ENCODE results near the gene NOL6. TPM values are rescaled to one million over a fixed set of nuclear protein-coding genes. Genes with fewer than 3 reads are reported as not detected.

The NOL6 gene
- total RNA-seq, 1 experiment from 2014 or later: 36.4 TPM

- ChIA-PET POLR2A (no interaction called here), RAD21 (ENCODE audit: low non-redundant PET in 1 of 2, low total read pairs in 2 of 2, uncharacterized antibody in 2 of 2, unreplicated experiment in 2 of 2) (no interaction called here), CTCF (interaction anchor here (2.7 to 4.6 kb wide), 2 partner anchors 18 to 19 kb away, joined by 12 to 22 read pairs; no protein-coding TSS in a partner anchor)
- Histone ChIP-seq H3K27ac (ENCODE audit: low read depth, low read length) (no peak overlapping the region), H3K9me3 (ENCODE audit: control insufficient read depth in 1 of 2, insufficient read depth in 1 of 2, low read depth in 1 of 2, low read length in 2 of 2) (no peaks in the 10 kb centered on the region), H3K4me2 (ENCODE audit: low read length) (no peak overlapping the region), H4K20me1 (ENCODE audit: insufficient read depth) (no peaks in the 10 kb centered on the region), H3K79me2 (ENCODE audit: insufficient read depth, low read length) (no peaks in the 10 kb centered on the region), H3K36me3 (ENCODE audit: control insufficient read depth in 1 of 2, insufficient read depth in 2 of 2, low read length in 2 of 2) (no peaks in the 10 kb centered on the region), H3K4me3 (replicated peaks in 1 of 2; ENCODE audit: low read depth in 1 of 2, low read length in 2 of 2) (no peak overlapping the region), H3K27me3 (ENCODE audit: insufficient read depth, low read length) (no peaks in the 10 kb centered on the region), H3K4me1 (ENCODE audit: control insufficient read depth in 1 of 2, insufficient read depth in 2 of 2, low read length in 2 of 2) (peaks cover under 1 to 17% of the 10 kb centered on the region in 2 experiments), H3K9me2 (ENCODE audit: insufficient read depth) (no peaks in the 10 kb centered on the region), H3K9ac (ENCODE audit: low read length) (no peak overlapping the region), H2AFZ (ENCODE audit: low read depth, low read length, poor library complexity, severe bottlenecking) (no peak overlapping the region)
- no peak for DNase-seq (ENCODE audit: low read depth, low spot score)
- no peak for TF ChIP-seq EZH2phosphoT487 (IDR thresholded peaks at IDR 0.05; ENCODE audit: borderline replicate concordance)
- no peak for TF ChIP-seq ATF3 (IDR thresholded peaks at IDR 0.05)
- ATAC-seq: no peak
- no TSS peak for BruUV-seq (replicated peaks)
- intact Hi-C loops (cut with micrococcal nuclease): no loop called here
Measured at GRCh38 chr9:33433871-33434270, 39.9 kb downstream of the NOL6 start.

GRCh38 chr9:33431420-33431819, 42.3 kb downstream of the NOL6 start:
- H3K4me2 ChIP-seq (ENCODE audit: low read length): no peak overlapping the region
- POLR2A ChIA-PET: no interaction called here
- no peaks in the 10 kb centered on the region for H3K9me2 ChIP-seq (ENCODE audit: insufficient read depth)
- no peak for TF ChIP-seq CTCF (IDR thresholded peaks at IDR 0.05 in 2 of 3, conservative IDR thresholded peaks at IDR 0.05 in 1 of 3; ENCODE audit: borderline replicate concordance in 1 of 3, insufficient read depth in 1 of 3, low read depth in 2 of 3, low read length in 2 of 3)
- TF ChIP-seq CBX3 (IDR thresholded peaks at IDR 0.05; ENCODE audit: low read depth): no peak
- no peak for TF ChIP-seq ATF3 (IDR thresholded peaks at IDR 0.05)
- TF ChIP-seq CEBPB (IDR thresholded peaks at IDR 0.05; ENCODE audit: low read depth): no peak
- TF ChIP-seq SIN3A (IDR thresholded peaks at IDR 0.05; ENCODE audit: low read depth): no peak
- TF ChIP-seq TCF7L2 (IDR thresholded peaks at IDR 0.05; ENCODE audit: borderline replicate concordance, extremely low read depth, insufficient read depth, insufficient read length): no peak
- TF ChIP-seq REST (IDR thresholded peaks at IDR 0.05; ENCODE audit: low read depth): no peak
- TF ChIP-seq ELF1 (IDR thresholded peaks at IDR 0.05; ENCODE audit: borderline replicate concordance, low read depth): no peak
- TF ChIP-seq EZH2 (IDR thresholded peaks at IDR 0.05): no peak
- TF ChIP-seq SRF (IDR thresholded peaks at IDR 0.05; ENCODE audit: low read depth): no peak
- TF ChIP-seq EZH2phosphoT487 (IDR thresholded peaks at IDR 0.05; ENCODE audit: borderline replicate concordance): no peak
- no peak for TF ChIP-seq EGR1 (IDR thresholded peaks at IDR 0.05; ENCODE audit: low read depth)
- no peak for TF ChIP-seq YY1 (IDR thresholded peaks at IDR 0.05; ENCODE audit: extremely low read depth, insufficient replicate concordance, low read depth, low read length)
- TF ChIP-seq POLR2AphosphoS5 (IDR thresholded peaks at IDR 0.05; ENCODE audit: low read depth, low read length): no peak
- TF ChIP-seq ZNF274 (IDR thresholded peaks at IDR 0.05; ENCODE audit: low read depth, low read length): no peak

More at GRCh38 chr9:33431420-33431819, 42.3 kb downstream of the NOL6 start:
- ATAC-seq: no peak
- no peaks in the 10 kb centered on the region for H3K79me2 ChIP-seq (ENCODE audit: insufficient read depth, low read length)
- H2AFZ ChIP-seq (ENCODE audit: low read depth, low read length, poor library complexity, severe bottlenecking): no peak overlapping the region
- CTCF ChIA-PET: interaction anchor here (1.0 to 4.6 kb wide), 2 partner anchors 19 to 21 kb away, joined by 3 to 22 read pairs; no protein-coding TSS in a partner anchor
- H4K20me1 ChIP-seq (ENCODE audit: insufficient read depth): no peaks in the 10 kb centered on the region
- intact Hi-C loops (cut with micrococcal nuclease): no loop called here
- no peak overlapping the region for H3K27ac ChIP-seq (ENCODE audit: low read depth, low read length)
- no peak overlapping the region for H3K9ac ChIP-seq (ENCODE audit: low read length)
- RAD21 ChIA-PET (ENCODE audit: low non-redundant PET in 1 of 2, low total read pairs in 2 of 2, uncharacterized antibody in 2 of 2, unreplicated experiment in 2 of 2): no interaction called here
- no TSS peak for BruUV-seq (replicated peaks)
- no peaks in the 10 kb centered on the region for H3K27me3 ChIP-seq (ENCODE audit: insufficient read depth, low read length)
- H3K9me3 ChIP-seq (ENCODE audit: control insufficient read depth in 1 of 2, insufficient read depth in 1 of 2, low read depth in 1 of 2, low read length in 2 of 2): no peaks in the 10 kb centered on the region
- DNase-seq (ENCODE audit: low read depth, low spot score): no peak
- H3K36me3 ChIP-seq (ENCODE audit: control insufficient read depth in 1 of 2, insufficient read depth in 2 of 2, low read length in 2 of 2): no peaks in the 10 kb centered on the region
- peaks cover 0 to 9% of the 10 kb centered on the region in 2 experiments; a peak in 2 of 4 replicates for H3K4me1 ChIP-seq (ENCODE audit: control insufficient read depth in 1 of 2, insufficient read depth in 2 of 2, low read length in 2 of 2)
- H3K4me3 ChIP-seq (replicated peaks in 1 of 2; ENCODE audit: low read depth in 1 of 2, low read length in 2 of 2): no peak overlapping the region

Data from HCT116 (cell line).